Fibroblast of villous mesenchyme (primary cell): Measurements from ENCODE around the gene WDR82. TPM values are rescaled to one million over a fixed set of nuclear protein-coding genes. Genes with fewer than 3 reads are reported as not detected.
"Not testable (repeated sequence)": the region's sequence is repeated elsewhere in the genome, so short reads cannot be mapped to it uniquely, and the experiment has no call there.

Source experiments
- DNase-seq: peaks from one replicate; pipeline ENCODE4 v3.0.0-alpha.2; 2010; ENCODE audit warnings: low read depth
- H3K4me3 ChIP-seq: 2 replicates; pipeline ENCODE4 v1.5.1; 2011; ENCODE audit warnings: low read depth, mild to moderate bottlenecking, low read length
- total RNA-seq: library from RNA; depleted of rRNA; stranded (reverse); fragments of >200 nt; gene quantifications from 2 replicates; pipeline ENCODE4 v1.2.3, GENCODE V29; 2012
- TF ChIP-seq, protein P1 (sequence below): IDR thresholded peaks from 2 replicates; pipeline ENCODE4 v1.5.1; 2012; ENCODE audit warnings: low read depth, mild to moderate bottlenecking, low read length; ENCODE audit not compliant: insufficient read depth

Gene WDR82
- total RNA-seq, 1 donor: 68.2 TPM

DNA sequence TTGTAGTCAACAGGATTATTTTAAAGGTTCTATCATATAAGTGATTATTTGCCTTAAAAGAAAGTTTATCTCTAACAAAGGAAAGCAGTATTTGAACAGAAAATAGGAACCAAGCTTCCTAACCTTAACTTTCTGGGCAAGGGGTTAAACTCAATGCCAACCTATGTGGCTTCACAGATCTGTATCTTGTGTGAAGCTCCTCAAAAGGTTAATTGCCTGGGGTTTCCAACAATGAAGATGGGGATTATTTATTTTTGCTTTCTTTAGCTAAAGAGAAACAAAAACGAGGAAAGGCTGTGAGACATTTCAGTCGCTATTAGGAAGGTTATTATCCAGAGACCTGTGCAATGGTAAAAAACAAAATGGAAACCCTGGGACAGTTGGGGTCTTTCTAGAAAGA lies 1.1 kb upstream of the WDR82 start:
- peak overlapping the region; percentile 94 for H3K4me3 ChIP-seq
- DNase-seq: no peak
- TF ChIP-seq, protein P1, sequence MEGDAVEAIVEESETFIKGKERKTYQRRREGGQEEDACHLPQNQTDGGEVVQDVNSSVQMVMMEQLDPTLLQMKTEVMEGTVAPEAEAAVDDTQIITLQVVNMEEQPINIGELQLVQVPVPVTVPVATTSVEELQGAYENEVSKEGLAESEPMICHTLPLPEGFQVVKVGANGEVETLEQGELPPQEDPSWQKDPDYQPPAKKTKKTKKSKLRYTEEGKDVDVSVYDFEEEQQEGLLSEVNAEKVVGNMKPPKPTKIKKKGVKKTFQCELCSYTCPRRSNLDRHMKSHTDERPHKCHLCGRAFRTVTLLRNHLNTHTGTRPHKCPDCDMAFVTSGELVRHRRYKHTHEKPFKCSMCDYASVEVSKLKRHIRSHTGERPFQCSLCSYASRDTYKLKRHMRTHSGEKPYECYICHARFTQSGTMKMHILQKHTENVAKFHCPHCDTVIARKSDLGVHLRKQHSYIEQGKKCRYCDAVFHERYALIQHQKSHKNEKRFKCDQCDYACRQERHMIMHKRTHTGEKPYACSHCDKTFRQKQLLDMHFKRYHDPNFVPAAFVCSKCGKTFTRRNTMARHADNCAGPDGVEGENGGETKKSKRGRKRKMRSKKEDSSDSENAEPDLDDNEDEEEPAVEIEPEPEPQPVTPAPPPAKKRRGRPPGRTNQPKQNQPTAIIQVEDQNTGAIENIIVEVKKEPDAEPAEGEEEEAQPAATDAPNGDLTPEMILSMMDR: no peak

DNA sequence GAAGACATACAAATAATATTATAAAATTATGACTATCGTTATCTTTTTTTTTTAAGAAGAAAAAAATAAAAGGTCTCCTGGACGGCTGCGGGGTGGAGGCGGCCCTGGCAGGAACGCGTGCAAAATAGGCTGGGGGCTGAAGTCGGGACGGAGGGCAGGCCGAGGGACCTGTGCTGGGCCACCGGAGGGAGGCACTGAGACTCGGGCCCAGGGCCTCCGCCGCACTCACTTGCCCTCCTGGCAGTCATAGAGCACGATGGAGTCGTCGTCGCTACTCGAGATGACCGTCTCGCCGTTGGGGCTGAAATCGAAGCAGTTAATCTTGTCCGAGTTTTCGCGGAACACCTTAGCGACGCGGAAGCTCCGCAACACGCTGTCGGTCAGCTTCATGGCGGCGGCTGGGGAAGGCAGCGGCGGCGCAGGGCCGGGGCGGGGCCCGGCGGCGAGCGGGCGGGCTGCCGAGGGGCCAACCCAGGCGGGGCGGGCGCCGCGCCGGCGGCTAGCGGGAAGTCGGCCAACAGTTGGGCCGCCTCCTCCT lies 408 bp downstream of the WDR82 start:
- DNase-seq: peak; percentile 60
- H3K4me3 ChIP-seq: peak overlapping the region; percentile 94
- TF ChIP-seq, protein P1: peak; percentile 50

DNA sequence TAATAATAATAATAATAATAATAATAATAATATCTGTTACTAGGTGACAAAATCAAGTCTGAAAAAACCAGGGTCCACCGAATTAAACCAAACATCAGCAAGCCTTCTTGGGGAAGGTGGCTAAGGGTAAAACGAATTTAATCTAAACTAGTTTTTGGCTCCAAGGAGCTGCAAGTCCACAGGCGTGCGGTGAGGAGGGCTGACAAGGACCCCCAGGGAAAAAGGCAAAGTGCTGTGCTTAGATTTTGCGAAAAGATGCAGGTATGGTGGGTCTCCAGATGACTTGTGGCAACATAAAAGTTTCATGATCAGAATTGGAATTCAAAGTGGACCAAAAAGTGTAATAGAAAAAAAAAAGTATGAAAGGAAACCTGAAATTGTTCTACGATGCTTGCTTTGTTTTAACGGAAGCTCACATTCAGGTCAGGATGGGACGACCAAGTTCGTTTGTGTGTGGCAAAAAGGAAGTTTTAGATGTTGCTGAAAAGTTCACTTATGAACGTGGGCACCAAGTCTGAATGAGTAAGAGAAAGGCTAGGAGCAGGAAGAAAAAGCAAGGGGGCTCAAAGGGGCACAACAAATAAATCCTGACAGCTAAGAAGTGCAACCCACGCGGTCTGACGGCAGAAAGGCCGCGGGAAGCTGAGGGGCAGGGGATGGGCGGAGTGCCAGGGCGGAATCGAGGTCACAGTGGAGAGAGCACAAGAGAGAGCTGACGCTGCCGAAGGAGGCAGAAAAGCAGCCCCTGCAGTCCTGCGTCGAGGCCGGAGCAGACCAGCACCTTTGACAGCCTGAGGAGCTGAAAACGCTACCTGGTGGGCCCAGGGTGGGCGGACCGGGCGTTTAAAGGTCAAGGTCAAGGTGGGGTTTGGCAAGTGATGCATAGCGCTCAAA lies 1.1 kb downstream of the WDR82 start:
- peak; percentile 69 for DNase-seq
- TF ChIP-seq, protein P1: no peak
- H3K4me3 ChIP-seq: peak overlapping the region; percentile 94

GRCh38 chr3:52274781-52275180 lies 3.7 kb downstream of the WDR82 start:
- H3K4me3 ChIP-seq, DNase-seq: not testable (repeated sequence)

- no peak for DNase-seq
- TF ChIP-seq, protein P1: no peak
- no peak overlapping the region for H3K4me3 ChIP-seq
Observed at GRCh38 chr3:52272831-52273230, 5.6 kb downstream of the WDR82 start.

DNA sequence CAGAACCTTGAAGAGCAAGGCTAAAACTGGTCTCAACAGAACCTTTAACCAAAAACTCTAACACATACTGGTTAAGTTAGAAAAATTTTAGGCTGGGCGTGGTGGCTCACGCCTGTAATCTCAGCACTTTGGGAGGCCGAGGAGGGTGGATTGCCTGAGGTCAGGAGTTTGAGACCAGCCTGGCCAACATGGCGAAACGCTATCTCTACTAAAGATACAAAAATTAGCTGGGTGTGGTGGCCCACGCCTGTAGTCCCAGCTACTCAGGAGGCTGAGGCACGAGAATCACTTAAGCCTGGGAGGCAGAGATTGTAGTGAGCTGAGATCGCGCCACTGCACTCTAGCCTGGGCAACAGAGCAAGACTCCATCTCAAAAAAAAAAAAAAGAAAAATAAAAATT lies 6.3 kb downstream of the WDR82 start:
- not testable (repeated sequence) for H3K4me3 ChIP-seq, DNase-seq

DNA sequence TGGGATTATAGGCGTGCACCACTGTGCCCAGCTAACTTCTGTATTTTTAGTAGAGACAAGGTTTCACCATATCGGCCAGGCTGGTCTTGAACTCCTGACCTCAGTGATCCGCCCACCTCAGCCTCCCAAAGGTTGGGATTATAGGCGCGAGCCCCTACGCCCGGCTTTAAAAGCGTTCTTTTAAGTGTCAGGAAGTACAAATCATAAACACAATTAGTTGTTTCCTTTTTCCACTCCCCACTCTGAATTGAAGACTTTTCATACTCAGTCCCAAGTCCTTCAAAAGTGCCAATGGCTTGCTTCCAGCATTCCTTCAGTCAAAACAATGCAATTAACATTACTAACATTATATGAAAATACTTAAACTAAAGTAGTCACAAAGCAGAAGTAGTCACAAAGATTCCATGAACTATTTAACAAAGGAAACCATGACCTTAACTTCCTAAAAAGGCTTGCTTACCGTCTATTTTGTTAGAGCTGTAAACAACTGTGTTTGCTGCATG lies 8.1 kb downstream of the WDR82 start:
- no peak overlapping the region for H3K4me3 ChIP-seq
- TF ChIP-seq, protein P1: no peak
- DNase-seq: peak; percentile 49
